H1 (cell line): ENCODE results near the gene SUB1. TPM values are rescaled to one million over a fixed set of nuclear protein-coding genes. Genes with fewer than 3 reads are reported as not detected.

Experiments
- ASH2L ChIP-seq: fragments of 200-600, 300-600 bp; sonication (generic); IDR thresholded peaks from one replicate; pipeline ENCODE4 v1.7.1; 2017; ENCODE audit warnings: low read length
- BCL11A ChIP-seq, 2 experiments: IDR thresholded peaks; one replicate each; pipeline ENCODE4 v1.6.1; 2011; ENCODE audit warnings: low read depth in 2 of 2, low read length in 2 of 2, mild to moderate bottlenecking in 2 of 2
- CBX5 ChIP-seq: fragments of 300-800, 300-1000 bp; sonication (generic); IDR thresholded peaks from 2 replicates; pipeline ENCODE4 v1.7.1; 2016; ENCODE audit warnings: antibody characterized with exemption, low read length, low read depth
- E2F6 ChIP-seq: IDR thresholded peaks from 2 replicates; pipeline ENCODE4 v1.6.1; 2012; ENCODE audit warnings: inconsistent platforms
- KDM5A ChIP-seq: fragments of 200-600 bp; IDR thresholded peaks from 2 replicates; pipeline ENCODE4 v1.7.1; 2012; ENCODE audit warnings: mild to moderate bottlenecking, low read length, inconsistent platforms, mixed read lengths
- MAFK ChIP-seq: IDR thresholded peaks from 2 replicates; pipeline ENCODE4 v1.6.1; 2012; ENCODE audit warnings: low read depth, mild to moderate bottlenecking, improper control_type of control experiment, low read length
- TAF1 ChIP-seq: IDR thresholded peaks from 2 replicates; pipeline ENCODE4 v1.6.1; 2011; ENCODE audit warnings: mild to moderate bottlenecking, low read depth, low read length
- polyA plus RNA-seq, 7 experiments: library from polyadenylated mRNA; depleted of rRNA in 3 of 7; stranded (reverse) in 5 of 7; unstranded in 2 of 7; fragments of >200 nt in 5 of 7; fragments of 200-250 nt in 2 of 7; gene quantifications; 1 replicate in 5 of 7; 2 replicates in 1 of 7; 4 replicates in 1 of 7; pipeline versions ENCODE4 v1.2.1 to v1.2.3, GENCODE V29; 2011 to 2013; ENCODE audit warnings: missing spikeins in 2 of 7, mixed read lengths in 2 of 7
- total RNA-seq: library from RNA; stranded (reverse); fragmentation: NEBNext Ultra II Directional; extraction: Animal tissue kit (Norgen Biotek cat#: 25700); gene quantifications from 2 replicates; pipeline ENCODE4 v1.2.1, GENCODE V29; 2021
- TF ChIP-seq, protein P1 (sequence below), 3 experiments: IDR thresholded peaks; 1 replicate in 2 of 3; 2 replicates in 1 of 3; pipeline versions ENCODE4 v1.5.1 to v1.6.1; 2011; ENCODE audit warnings: low read length in 3 of 3, mild to moderate bottlenecking in 3 of 3, inconsistent platforms in 2 of 3, low read depth in 1 of 3, moderate library complexity in 1 of 3; ENCODE audit not compliant: insufficient read depth in 1 of 3; ENCODE audit errors: control extremely low read depth in 1 of 3

The SUB1 gene
- total and polyA plus RNA-seq, 2 of the 8 experiments (the other 6 are each of a cell fraction or from before 2014, with no cell fraction given) = 83.9 to 325 TPM

GRCh38 chr5:32646061-32646969 lies 61.0 kb downstream of the SUB1 start (continued):
- TF ChIP-seq TAF1 = no peak
- TF ChIP-seq BCL11A (IDR thresholded peaks at IDR 0.05; ENCODE audit: low read depth in 2 of 2, low read length in 2 of 2) = no peak
- TF ChIP-seq, protein P1, sequence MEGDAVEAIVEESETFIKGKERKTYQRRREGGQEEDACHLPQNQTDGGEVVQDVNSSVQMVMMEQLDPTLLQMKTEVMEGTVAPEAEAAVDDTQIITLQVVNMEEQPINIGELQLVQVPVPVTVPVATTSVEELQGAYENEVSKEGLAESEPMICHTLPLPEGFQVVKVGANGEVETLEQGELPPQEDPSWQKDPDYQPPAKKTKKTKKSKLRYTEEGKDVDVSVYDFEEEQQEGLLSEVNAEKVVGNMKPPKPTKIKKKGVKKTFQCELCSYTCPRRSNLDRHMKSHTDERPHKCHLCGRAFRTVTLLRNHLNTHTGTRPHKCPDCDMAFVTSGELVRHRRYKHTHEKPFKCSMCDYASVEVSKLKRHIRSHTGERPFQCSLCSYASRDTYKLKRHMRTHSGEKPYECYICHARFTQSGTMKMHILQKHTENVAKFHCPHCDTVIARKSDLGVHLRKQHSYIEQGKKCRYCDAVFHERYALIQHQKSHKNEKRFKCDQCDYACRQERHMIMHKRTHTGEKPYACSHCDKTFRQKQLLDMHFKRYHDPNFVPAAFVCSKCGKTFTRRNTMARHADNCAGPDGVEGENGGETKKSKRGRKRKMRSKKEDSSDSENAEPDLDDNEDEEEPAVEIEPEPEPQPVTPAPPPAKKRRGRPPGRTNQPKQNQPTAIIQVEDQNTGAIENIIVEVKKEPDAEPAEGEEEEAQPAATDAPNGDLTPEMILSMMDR (IDR thresholded peaks at IDR 0.05; ENCODE audit: control extremely low read depth in 1 of 3, insufficient read depth in 1 of 3, low read depth in 1 of 3, low read length in 3 of 3) = no peak
- no peak for TF ChIP-seq ASH2L
- TF ChIP-seq CBX5 = no peak
- no peak for TF ChIP-seq MAFK
- no peak for TF ChIP-seq KDM5A
- no peak for TF ChIP-seq E2F6
